ENCODE measurements around the gene USP6NL.

DNA sequence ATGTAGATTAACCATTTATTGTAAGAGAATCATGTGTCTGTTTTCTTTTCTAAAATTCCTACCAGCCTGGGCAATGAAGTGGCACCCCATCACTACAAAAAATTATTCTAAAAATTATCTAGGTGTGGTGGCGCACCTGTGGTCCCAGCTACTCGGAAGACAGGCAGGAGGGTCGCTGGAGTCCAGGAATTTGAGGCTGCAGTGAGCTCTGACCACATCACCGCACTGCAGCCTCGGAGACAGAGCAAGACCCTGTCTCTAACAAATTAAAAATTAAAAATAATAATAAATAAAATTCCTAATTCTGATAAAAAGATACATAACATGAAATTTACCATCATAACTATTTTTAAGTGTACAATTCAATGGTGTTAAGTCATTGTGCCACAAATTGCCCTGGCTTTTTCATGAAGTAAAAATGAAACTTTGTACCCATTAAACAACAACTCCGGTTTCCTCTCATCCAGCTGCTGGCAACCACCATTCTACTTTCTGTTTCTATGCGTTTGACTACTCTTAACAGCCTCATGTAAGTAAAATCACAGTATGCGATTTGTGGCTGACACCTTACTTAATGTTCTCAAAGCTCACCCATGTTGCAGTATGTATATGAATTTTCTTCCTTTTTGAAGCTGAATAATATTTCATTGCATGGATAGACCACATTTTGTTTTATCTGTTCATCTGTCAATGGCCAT is 20.6 kb upstream of the USP6NL start:
- TF ChIP-seq CTCF (IDR thresholded peaks at IDR 0.05; ENCODE audit: insufficient read depth, low read length) (no peak), POLR2AphosphoS5 (IDR thresholded peaks at IDR 0.05; ENCODE audit: low read depth) (no peak), REST (IDR thresholded peaks at IDR 0.05; ENCODE audit: insufficient replicate concordance, low read depth) (no peak), SPI1 (IDR thresholded peaks at IDR 0.05; ENCODE audit: borderline replicate concordance, low read depth) (no peak)

Measured in HL-60 (cell line).